Stomach (tissue), 9 donors: Measurements from ENCODE around the gene KRT74. TPM values are rescaled to one million over a fixed set of nuclear protein-coding genes. Genes with fewer than 3 reads are reported as not detected.

Source experiments
- DNase-seq, 2 donors: peaks; one replicate each; pipeline versions ENCODE4 v3.0.0 to v3.0.0-alpha.2; 2013 to 2019
- H3K27ac ChIP-seq, 5 donors: fragments of 200-600 bp in 4 of 5; sonication (generic) in 4 of 5; one replicate each; pipeline ENCODE4 v1.5.1; 2013 to 2019; ENCODE audit warnings: mild to moderate bottlenecking in 1 of 5, moderate library complexity in 1 of 5
- H3K27me3 ChIP-seq, 3 donors: fragments of 200-600 bp; sonication (generic); one replicate each; pipeline ENCODE4 v1.5.1; 2017 to 2019; ENCODE audit warnings: mixed run types in 1 of 3
- H3K36me3 ChIP-seq, 4 donors: fragments of 200-600 bp; sonication (generic); 1 replicate in 3 of 4; 2 replicates in 1 of 4; pipeline ENCODE4 v1.5.1; 2016 to 2019
- H3K4me1 ChIP-seq, 4 donors: fragments of 200-600 bp; sonication (generic); one replicate each; pipeline ENCODE4 v1.5.1; 2016 to 2019
- H3K4me3 ChIP-seq, 4 donors: fragments of 200-600 bp; sonication (generic) in 3 of 4; one replicate each; pipeline ENCODE4 v1.5.1; 2016 to 2019; ENCODE audit warnings: mild to moderate bottlenecking in 1 of 4
- H3K9me3 ChIP-seq, 4 donors: fragments of 200-600 bp; sonication (generic); one replicate each; pipeline ENCODE4 v1.5.1; 2016 to 2019
- EP300 ChIP-seq: sonication (generic); formaldehyde crosslinking; IDR thresholded peaks from one replicate; pipeline ENCODE4 v1.6.1; 2017; ENCODE audit warnings: antibody characterized with exemption
- POLR2A ChIP-seq, 4 donors: fragments of 450-650 bp; IDR thresholded peaks; one replicate each; pipeline ENCODE4 v1.6.1; 2016; ENCODE audit warnings: antibody characterized with exemption in 4 of 4, control low read depth in 2 of 4, mild to moderate bottlenecking in 1 of 4, moderate library complexity in 1 of 4
- POLR2AphosphoS5 ChIP-seq, 3 donors: sonication (generic); formaldehyde crosslinking; IDR thresholded peaks; one replicate each; pipeline ENCODE4 v1.6.1; 2016; ENCODE audit warnings: antibody characterized with exemption in 3 of 3
- WGBS, 5 donors: extraction: QIAGEN DNeasy Blood & Tissue Kit in 3 of 5; methylation state at CpG; one replicate each; pipeline versions ENCODE4 v1.1.5 to v1.1.7; 2013 to 2018; 5-methylcytosine and 5-hydroxymethylcytosine counted together
- intact Hi-C: fragments of 100-400 bp; cut with DNase I; formaldehyde crosslinking; loops from one replicate; pipeline ENCODE4 v1.15.1; 2023; ENCODE audit warnings: low total_unique reads
- polyA plus RNA-seq, 3 donors: library from polyadenylated mRNA; stranded (reverse); fragments of 200-250 nt; gene quantifications; one replicate each; pipeline ENCODE4 v1.2.3, GENCODE V29; 2013
- total RNA-seq, 5 donors: library from RNA; depleted of rRNA; stranded (reverse); fragments of >200 nt; gene quantifications; one replicate each; pipeline versions ENCODE4 v1.1.0 to v1.2.3, GENCODE V29; 2014 to 2016
- TF ChIP-seq, protein P1 (sequence below), 7 experiments: fragments of 450-650 bp in 4 of 7; fragments of 200-600 bp in 3 of 7; sonication (generic) in 3 of 7; IDR thresholded peaks; one replicate each; pipeline ENCODE4 v1.5.1; 2016 to 2019; ENCODE audit warnings: antibody characterized with exemption in 7 of 7, control low read depth in 2 of 7, mild to moderate bottlenecking in 1 of 7
- donor health status: healthy with polysubstance abuse.
- donor health status: Bipolar disorder and iron deficiency.
- donor health status: healthy.

Gene KRT74
- total and polyA plus RNA-seq, 8 donors: 0.08 TPM; not detected in 7

- TF ChIP-seq, protein P1, sequence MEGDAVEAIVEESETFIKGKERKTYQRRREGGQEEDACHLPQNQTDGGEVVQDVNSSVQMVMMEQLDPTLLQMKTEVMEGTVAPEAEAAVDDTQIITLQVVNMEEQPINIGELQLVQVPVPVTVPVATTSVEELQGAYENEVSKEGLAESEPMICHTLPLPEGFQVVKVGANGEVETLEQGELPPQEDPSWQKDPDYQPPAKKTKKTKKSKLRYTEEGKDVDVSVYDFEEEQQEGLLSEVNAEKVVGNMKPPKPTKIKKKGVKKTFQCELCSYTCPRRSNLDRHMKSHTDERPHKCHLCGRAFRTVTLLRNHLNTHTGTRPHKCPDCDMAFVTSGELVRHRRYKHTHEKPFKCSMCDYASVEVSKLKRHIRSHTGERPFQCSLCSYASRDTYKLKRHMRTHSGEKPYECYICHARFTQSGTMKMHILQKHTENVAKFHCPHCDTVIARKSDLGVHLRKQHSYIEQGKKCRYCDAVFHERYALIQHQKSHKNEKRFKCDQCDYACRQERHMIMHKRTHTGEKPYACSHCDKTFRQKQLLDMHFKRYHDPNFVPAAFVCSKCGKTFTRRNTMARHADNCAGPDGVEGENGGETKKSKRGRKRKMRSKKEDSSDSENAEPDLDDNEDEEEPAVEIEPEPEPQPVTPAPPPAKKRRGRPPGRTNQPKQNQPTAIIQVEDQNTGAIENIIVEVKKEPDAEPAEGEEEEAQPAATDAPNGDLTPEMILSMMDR (IDR thresholded peaks at IDR 0.05): no peak
- TF ChIP-seq EP300 (no peak), POLR2AphosphoS5 (IDR thresholded peaks at IDR 0.05) (no peak), POLR2A (IDR thresholded peaks at IDR 0.05) (no peak)
- 87 to 96% (median 92%) methylated on average over 9 of the region's 9 CpGs for WGBS, 5 donors
- H3K27me3 ChIP-seq: peaks cover 0 to 58% (median 9%) of the 10 kb centered on the region in 3 donors
- H3K36me3 ChIP-seq: no peaks in the 10 kb centered on the region
- no peak for DNase-seq
- H3K9me3 ChIP-seq: no peaks in the 10 kb centered on the region
- no peak overlapping the region for H3K4me3 ChIP-seq
- intact Hi-C loops: no loop called here
- H3K27ac ChIP-seq: no peak overlapping the region
- no peaks in the 10 kb centered on the region for H3K4me1 ChIP-seq
Observed at GRCh38 chr12:52613384-52614030, 39.9 kb upstream of the KRT74 start.

GRCh38 chr12:52612431-52613383 lies 39.1 kb upstream of the KRT74 start:
- no peak for DNase-seq
- TF ChIP-seq, protein P1 (IDR thresholded peaks at IDR 0.05): no peak
- TF ChIP-seq POLR2AphosphoS5 (IDR thresholded peaks at IDR 0.05) (no peak), POLR2A (IDR thresholded peaks at IDR 0.05) (no peak), EP300 (no peak)
- 77 to 83% (median 78%) methylated on average over 5 of the region's 5 CpGs for WGBS, 5 donors

GRCh38 chr12:52611080-52611468 lies 37.4 kb upstream of the KRT74 start:
- 87 to 96% (median 94%) methylated on average over 6 of the region's 6 CpGs for whole genome bisulfite sequencing, 5 donors

More at GRCh38 chr12:52612431-52613383, 39.1 kb upstream of the KRT74 start:
- Histone ChIP-seq H3K27ac (no peak overlapping the region), H3K36me3 (no peaks in the 10 kb centered on the region), H3K27me3 (peaks cover 0 to 53% (median 9%) of the 10 kb centered on the region in 3 donors), H3K9me3 (no peaks in the 10 kb centered on the region), H3K4me1 (no peaks in the 10 kb centered on the region), H3K4me3 (no peak overlapping the region)
- intact Hi-C loops: no loop called here

More at GRCh38 chr12:52611080-52611468, 37.4 kb upstream of the KRT74 start:
- Histone ChIP-seq H3K27ac (no peak overlapping the region), H3K36me3 (no peaks in the 10 kb centered on the region), H3K9me3 (no peaks in the 10 kb centered on the region), H3K27me3 (peaks cover 0 to 45% (median 9%) of the 10 kb centered on the region in 3 donors), H3K4me1 (no peaks in the 10 kb centered on the region), H3K4me3 (no peak overlapping the region)
- intact Hi-C loops: no loop called here
- TF ChIP-seq, protein P1 (IDR thresholded peaks at IDR 0.05): no peak
- no peak for TF ChIP-seq EP300
- no peak for TF ChIP-seq POLR2A (IDR thresholded peaks at IDR 0.05)
- no peak for TF ChIP-seq POLR2AphosphoS5 (IDR thresholded peaks at IDR 0.05)
- DNase-seq: no peak
